ENCODE data around the gene ZNF346. TPM values are rescaled to one million over a fixed set of nuclear protein-coding genes. Genes with fewer than 3 reads are reported as not detected.

The ZNF346 gene
- polyA plus RNA-seq, 10 donors: 10.8 to 19.0 (median 14.2) TPM

DNA sequence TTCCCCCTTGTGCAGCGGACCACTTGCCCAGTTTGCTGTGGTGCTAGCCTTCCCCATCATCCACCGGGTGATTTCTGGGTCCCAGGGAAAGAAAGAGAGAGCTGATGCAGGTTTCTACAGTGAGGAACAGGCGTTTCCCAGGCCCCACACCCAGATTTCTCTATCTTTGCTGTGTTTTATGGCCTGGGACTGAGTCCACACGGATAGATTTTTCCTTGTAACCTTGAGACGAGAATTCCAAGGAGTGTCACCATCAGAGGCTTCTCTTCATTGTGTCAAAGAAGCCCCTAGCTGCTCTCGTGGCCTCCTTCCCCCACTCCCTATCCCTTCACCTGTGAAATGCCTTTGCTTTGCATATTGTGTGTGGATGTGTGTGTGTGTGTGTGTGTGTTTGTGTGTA lies 43.0 kb downstream of the ZNF346 start:
- no peak for DNase-seq

DNA sequence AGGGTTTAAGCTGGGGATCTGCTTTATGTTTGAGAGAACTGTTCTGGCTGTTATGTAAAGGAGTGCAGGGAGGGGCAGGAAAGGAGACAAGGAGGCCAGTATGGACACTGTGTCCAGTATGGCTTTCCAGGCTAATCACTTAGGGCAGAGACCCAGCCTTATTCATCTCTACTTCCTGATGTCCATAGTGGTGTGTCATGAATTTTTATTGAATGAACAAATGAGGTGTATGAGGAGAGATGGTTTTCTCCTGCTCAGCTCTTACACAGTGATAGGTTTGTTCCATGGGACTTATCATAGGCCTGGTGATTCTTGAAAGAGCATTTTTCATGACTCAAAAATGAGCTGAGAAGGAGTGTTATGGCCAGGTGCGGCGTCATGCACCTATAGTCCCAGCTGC lies 43.7 kb downstream of the ZNF346 start:
- no peak for DNase-seq

DNA sequence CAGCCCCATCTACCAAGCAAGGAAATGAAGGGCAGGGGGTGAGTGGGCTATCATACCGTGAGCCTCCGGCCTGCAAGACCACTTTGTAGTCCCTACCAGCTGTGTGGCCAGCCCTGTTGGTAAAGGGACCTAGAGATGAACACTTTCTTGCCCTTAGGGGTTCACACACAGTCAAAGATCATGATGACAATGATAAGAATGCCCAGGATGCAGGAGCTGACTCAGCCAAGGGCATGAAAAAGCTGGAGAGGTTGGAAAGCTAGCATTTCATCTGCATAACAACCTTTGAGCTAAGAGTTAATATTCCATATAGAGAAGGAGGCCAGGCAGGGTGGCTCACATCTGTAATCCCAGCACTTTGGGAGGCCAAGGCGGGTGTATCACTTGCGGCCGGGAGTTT lies 45.0 kb downstream of the ZNF346 start:
- DNase-seq: no peak

DNA sequence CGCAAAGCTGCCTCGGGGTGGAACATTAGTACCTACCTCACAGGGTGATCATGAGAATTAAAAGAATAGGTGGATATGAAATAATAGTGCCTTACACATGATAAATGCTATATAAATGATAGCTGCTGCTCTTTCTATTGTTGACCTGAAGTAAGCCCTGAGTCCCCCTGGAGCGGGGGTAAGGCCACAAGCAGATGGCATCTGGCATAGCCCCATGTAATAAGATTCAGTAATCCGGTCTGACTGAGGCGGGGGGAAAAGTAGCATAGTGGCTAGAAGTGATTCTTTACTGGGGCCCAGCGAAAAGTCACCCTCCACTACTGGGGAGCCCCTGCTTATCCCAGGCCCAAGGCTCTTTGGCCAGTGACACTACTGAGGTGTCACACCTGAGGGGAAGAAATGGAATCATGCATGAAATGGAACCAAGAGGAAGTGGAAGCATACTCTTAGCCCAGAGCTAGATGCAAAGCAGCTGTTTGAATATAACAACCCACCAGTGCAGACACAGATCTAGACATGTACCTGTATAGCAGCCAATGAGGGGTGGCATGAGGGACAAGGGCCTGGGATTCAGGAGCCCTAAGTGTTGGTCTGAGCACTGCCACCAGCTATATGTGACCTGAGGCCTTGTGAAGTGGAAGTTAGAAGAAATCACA lies 48.2 kb downstream of the ZNF346 start:
- DNase-seq: no peak

DNA sequence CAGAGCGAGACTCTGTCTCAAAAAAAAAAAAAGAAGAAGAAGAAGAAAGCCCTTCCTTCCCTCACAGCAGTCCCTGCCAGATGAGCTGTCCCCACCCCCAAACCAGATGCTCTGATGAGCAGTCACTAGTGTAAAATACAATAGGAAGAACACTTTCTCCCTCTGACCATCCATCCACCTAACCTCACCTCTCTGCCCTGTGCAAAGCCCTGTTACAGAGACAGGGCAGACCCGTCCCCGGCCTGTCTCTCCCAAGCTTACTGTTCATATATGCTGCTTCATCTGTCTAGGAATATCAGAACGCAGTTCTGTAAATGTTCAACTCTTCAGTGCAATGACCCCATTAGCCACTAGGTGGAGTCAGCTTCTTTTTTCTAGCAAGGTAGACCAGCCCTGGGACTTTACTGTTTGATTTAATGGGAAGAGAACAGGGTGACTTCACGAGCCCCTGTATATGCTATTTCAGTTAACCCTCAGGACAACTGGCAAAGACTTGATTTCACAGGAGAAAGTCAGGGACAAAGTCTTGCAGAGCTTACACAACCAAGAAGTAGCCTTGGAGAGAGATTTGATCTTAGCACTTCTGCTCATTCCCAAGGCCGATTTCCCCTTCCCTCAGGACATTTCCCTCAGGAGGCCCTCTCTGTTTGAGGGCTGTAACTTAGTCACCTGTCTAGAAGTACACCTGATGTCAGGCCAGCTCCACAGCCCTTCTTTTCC lies 49.3 kb downstream of the ZNF346 start:
- peak; percentile 86 to 92 (median 86) for DNase-seq

DNA sequence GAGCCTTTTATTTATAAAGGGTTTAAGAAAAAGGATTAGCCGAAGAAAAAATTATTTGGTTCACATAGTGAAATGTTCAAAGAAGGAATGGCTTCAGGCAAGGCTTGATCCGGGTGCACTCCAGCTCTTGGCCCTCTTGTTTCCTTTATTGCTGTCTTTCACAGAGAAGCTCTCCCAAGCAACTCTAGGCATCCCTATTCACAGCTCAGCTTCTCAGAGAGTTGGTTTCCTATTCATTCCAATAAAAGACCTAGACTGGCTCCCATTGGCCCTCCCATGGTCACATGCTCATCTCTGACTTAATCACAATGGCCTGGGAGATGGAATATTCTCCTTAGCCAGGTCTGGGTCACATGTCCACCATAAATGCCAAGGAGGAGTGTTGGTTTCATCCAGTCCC lies 54.8 kb downstream of the ZNF346 start:
- DNase-seq: no peak

DNA sequence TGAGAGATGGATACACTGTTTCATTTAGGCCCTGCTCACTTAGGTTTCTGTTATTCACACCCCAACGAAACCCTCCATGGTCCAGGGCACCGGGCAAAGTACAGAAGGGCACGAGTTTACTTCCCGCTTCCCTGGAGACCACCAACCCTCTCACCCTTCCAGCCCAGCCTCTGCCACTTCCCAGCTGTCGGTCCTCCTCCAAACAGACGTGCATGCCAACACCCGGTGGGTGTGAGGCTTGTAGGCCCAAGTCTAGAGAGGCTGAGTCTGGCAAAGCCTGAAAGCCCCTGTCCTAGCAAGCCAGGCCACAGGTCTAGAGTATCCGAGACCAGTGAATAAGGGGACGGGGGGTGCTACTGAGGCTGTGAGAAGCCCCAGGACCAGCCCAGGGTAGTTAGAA lies 57.1 kb downstream of the ZNF346 start:
- no peak for DNase-seq

DNA sequence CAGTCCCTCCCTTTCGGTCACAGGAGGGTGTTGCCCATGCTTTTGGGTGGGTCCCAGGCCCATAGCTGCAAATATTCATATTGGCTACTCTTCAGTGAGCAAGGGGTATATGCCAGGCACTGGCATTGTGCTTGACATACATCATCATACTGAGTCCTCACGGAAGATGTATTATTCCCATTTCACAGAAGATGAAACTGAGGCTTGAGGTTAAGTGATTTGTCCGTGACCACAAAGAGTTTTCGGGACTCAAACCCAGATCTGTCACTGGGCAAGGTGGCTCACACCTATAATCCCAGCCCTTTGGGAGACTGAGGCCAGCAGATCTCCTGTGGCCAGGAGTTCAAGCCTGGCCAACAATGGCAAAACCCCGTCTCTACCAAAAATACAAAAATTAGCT lies 57.8 kb downstream of the ZNF346 start:
- no peak for DNase-seq

DNA sequence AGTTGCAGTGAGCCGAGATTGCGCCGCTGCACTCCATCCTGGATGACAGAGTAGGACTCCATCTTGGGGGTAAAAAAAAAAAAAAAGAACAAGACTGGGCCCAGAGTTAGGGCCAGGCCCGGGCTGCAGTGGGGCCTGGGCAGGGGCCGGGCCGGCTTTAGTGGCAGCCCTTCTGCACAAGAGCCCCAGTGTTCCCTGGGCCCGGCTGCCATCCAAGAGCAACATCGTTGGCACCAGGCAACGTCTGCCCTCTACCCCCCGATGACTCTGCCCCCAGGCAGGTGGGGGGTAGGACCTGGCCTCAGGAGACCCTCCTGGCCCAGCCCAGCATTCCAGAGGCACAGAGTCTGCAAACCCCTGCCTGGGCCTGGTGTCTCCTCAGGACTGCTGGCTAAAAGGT lies 59.4 kb downstream of the ZNF346 start:
- no peak for DNase-seq

DNA sequence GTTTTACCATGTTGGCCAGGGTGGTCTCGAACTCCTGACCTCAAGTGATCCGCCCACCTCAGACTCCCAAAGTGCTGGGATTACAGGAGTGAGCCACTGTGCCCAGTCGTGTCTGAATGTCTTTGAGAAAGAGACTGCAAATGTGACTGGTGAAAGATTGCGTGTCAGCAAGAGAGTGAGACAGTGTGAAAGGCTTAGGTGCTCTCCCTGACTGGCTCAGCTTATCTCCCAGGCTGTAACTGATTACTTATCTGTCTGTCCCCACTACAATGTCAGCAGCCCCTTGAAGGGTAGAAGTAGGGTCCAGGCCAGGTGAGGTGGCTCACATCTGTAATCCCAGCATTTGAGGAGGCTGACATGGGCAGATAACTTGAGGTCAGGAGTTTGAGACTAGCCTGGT lies 60.9 kb downstream of the ZNF346 start:
- no peak for DNase-seq

DNA sequence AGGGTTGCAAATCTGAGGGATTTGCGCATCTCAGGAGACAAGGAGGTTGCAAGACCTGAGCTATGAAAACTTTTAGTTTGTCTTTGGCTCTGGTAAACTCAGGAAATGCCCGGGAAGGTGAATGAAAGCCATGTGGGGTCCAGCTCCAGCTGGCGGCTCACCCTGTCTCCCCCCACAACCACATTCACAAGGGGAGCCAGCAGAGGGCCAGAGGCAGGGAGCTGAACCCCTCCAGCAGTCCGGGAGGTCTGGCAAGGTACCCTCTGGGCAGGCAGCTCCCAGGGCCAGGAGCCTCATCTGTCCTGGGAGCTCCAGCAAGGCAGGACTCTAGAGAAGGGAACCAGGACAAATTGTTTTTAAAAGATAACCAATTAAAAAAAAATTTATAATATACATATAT lies 61.7 kb downstream of the ZNF346 start:
- DNase-seq: no peak

DNA sequence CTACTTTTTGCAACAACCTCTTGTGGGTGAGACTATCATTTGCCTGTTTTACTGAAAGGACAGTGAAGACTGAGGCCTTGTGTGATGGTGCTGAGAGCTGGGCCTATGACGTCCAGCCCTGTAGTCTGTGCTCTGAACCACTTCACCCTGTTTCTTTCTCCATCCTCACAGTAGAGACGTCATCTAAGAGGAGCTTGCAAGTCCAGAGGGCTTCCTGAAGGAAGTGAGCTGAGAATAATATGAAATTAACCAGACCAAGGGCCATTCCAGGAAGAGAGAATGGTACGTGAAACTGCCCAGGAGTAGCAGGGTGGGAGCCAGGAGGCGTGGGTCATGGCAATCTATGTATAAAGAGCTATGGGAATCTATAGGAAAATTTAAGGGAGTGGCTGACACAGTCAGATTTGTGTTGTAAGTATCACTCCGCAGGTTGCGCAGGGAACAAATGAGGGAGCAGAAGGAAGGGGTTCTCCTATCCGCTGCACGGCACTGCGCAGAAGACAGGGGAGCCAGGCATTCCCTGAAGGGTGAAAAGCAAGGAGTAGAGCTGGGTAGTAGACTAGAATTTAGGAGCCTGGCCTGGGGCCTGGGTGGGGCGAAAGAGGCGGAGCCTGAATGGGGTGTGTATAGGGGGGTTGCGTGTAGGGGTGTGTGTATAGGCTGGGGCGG lies 63.6 kb downstream of the ZNF346 start:
- no peak for DNase-seq

DNA sequence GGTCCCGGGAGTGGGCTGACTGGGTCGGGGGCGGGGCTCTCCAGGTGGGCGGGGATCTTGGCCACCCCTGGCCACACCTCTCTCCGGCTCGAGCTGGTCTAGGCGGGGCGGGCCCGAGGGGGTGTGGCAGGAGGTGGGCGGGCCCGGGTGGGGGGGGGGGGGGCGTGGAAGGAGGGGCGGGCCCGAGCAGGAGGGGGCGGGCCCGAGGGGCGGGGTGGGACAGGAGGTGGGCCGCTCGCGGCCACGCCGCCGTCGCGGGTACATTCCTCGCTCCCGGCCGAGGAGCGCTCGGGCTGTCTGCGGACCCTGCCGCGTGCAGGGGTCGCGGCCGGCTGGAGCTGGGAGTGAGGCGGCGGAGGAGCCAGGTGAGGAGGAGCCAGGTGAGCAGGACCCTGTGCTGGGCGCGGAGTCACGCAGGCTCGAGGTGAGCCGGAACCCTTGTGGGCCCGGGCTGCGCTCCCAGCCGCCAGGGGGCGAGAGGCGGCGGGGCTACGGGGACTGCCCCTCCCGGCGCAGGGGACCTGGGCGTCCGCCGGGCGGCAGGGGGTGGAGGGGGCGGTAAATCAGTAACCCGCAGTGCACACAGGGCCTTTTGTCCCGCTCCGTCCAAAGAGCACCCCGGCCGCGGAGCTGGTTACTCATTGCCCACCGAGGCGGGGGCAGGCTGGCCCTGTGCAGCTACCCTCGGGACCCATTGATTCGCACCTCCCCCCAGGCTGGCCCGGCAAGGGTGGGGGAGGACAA lies 64.3 kb downstream of the ZNF346 start, which contains the start of gene FGFR4:
Gene FGFR4 (plus strand): TSS at position 262 of the 744 bp plus-strand sequence. CDS start 2,688 bp downstream, outside the sequence.
- peak in 2 of 3 donors; percentile 48 to 88 for DNase-seq

DNA sequence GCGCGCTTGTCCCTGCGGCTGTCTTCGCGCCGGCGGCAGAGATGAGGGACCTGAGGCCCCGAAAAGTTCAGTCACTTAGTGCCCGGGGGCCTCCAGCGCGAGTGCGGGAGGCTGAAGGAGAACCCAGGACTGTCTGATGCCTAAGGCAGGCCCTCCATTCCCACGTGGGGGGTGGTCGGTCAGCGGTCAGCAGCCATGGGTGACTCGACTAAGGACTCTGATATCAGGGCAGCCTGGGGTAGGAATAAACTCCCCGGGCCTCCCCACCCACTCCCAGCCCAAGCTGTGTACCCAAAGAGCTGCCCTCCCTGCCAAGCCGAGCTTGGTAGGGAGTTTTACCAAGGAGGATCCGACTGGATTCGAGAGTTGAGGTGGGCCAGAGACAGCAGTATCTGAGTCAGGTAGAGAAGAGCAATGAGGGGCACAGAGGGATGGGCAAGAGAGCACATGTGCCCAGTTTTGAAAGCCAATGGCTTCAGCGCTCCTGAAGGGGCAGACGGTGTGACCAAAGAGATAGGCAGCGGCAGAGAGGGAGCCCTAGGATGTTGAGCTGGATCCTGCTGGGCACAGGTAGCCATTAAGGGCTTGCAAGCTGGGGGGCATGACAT lies 65.0 kb downstream of the ZNF346 start:
- DNase-seq: no peak

DNA sequence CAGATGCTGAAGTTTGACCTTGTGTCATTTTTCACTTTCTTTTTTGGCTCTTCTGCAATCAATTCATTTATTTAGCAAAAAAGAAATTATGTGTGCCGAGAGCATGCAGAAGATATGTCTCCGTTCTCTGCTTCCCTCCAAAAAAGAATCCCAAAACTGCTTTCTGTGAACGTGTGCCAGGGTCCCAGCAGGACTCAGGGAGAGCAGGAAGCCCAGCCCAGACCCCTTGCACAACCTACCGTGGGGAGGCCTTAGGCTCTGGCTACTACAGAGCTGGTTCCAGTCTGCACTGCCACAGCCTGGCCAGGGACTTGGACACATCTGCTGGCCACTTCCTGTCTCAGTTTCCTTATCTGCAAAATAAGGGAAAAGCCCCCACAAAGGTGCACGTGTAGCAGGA lies 66.6 kb downstream of the ZNF346 start:
- DNase-seq: no peak

DNA sequence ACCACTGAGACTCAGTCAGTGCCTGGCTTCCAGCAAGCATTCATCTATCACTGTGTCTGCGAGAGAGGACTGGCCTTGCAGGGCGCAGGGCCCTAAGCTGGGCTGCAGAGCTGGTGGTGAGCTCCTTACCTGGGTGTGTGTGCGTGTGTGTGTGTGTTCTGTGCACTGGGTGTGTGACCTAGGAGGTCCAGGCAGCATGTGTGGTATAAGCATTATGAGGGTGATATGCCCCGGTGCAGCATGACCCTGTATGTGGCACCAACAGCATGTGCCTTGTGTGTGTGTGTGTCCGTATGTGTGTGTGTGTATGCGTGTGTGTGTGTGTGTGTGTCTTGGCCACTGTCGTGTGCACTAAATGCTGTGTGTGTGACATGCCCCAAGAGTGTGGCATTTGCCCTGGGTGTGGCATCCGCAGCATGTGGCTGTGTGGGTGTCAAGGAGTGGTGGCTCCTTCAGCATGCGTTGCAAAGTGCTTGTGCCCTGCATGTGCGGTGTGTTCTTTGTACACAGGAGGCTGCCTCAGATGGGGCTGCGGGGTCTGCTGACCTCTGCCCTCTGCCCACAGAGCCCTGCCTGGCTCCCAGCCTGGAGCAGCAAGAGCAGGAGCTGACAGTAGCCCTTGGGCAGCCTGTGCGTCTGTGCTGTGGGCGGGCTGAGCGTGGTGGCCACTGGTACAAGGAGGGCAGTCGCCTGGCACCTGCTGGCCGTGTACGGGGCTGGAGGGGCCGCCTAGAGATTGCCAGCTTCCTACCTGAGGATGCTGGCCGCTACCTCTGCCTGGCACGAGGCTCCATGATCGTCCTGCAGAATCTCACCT lies 67.5 kb downstream of the ZNF346 start:
- DNase-seq: no peak

DNA sequence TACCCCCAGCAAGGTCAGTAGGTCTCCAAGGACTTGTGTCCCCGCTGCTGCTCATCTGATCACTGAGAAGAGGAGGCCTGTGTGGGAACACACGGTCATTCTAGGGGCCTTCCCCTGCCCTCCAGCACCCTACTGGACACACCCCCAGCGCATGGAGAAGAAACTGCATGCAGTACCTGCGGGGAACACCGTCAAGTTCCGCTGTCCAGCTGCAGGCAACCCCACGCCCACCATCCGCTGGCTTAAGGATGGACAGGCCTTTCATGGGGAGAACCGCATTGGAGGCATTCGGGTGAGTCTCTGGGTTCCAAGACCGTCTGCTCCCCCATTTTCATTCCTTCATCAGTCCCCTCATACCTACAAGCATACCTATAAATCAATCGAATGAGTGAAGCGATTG lies 68.3 kb downstream of the ZNF346 start:
- no peak for DNase-seq

DNA sequence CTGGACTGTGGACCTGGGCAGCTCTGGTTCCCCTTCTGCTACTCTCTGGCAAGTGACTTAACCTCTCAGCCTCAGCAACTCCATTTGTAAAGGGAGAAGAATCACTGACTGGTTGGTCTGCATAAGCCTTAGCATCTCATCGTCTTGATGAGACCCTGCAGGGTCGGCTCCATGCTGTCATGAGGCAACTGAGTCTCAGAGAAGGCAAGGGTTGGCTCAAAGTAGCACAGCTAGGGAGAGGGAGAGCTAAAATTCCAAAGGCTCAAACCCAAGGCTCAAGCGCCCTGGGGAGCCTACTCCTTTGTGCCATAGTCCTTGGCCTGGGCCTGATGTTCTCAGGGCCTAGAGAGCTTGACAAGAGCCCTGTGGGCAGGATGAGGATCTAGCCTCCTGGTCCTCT lies 68.7 kb downstream of the ZNF346 start:
- no peak for DNase-seq

DNA sequence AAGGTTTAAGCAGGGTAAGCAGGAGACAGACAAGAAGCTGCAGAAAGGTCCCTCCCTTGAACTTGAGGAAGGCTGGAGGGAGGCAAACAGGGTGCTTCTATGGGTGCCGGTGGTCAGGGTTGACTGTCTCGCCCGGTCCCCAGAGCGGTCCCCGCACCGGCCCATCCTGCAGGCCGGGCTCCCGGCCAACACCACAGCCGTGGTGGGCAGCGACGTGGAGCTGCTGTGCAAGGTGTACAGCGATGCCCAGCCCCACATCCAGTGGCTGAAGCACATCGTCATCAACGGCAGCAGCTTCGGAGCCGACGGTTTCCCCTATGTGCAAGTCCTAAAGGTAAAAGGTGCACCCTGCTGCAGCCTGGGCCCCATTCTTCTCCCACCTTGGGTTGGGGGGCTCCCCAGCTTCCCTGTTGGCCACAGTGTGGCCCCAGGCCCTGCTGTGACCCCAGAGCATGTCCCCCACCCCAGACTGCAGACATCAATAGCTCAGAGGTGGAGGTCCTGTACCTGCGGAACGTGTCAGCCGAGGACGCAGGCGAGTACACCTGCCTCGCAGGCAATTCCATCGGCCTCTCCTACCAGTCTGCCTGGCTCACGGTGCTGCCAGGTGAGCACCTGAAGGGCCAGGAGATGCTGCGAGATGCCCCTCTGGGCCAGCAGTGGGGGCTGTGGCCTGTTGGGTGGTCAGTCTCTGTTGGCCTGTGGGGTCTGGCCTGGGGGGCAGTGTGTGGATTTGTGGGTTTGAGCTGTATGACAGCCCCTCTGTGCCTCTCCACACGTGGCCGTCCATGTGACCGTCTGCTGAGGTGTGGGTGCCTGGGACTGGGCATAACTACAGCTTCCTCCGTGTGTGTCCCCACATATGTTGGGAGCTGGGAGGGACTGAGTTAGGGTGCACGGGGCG lies 69.9 kb downstream of the ZNF346 start:
- no peak for DNase-seq

All from muscle of back (tissue), 11 donors.